ENCODE results near the gene MTFP1.
"Not testable (repeated sequence)": the region's sequence is repeated elsewhere in the genome, so short reads cannot be mapped to it uniquely, and the experiment has no call there.

Gene MTFP1

GRCh38 chr22:30402028-30402765 is 23.4 kb upstream of the MTFP1 start:
- DNase-seq: no peak

DNA sequence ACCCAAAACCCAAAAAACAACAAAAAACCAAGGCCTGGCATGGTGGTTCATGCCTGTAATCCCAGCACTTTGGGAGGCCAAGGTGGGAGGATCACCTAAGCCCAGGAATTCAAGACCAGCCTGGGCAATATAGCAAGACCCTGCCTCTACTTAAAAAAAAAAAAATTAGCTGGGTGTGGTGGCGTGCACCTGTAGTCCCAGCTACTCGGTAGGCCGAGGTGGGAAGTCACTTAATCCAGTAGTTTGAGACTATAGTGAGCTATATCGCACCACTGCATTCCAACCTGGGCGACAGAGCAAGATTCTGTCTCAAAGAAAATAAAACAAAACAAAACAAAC is 22.8 kb upstream of the MTFP1 start:
- not testable (repeated sequence) for DNase-seq

DNA sequence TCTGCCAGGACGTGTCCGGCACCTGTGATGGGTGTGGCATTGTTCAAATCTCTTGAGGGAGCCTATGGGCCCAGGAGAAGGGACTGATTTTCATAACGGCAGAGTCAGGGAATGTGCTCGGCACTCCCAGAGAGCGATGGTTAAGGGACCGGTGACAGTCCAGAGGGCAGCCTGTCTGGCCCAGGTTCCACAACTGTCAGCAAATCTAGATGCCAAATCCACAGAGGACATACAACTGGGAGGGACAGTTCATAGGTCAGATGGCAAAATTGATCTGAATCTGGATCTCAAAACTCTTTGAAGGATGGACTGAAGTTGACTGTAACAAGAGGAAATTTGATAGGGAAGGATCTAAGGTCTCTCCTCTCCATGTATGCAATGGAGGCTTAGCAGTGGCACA is 21.3 kb upstream of the MTFP1 start:
- DNase-seq: no peak

DNA sequence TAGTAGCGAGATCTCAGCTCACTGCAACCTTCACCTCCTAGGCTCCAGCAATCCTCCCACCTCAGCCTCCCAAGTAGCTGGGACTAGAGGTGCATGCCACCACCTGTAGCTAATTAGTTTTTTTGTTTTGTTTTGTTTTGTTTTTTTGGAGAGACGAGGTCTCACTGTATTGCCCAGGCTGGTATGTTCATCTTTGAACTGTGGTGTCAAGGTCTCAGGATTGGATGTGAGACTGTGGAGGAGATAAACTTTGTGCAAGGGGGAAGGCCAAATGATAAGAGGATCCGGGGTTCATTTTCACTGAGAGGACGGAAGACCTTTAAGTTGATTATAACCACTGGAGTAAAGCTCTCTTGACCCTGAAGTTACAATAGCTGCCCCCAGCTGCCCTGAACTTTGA is 19.8 kb upstream of the MTFP1 start:
- DNase-seq: no peak

- DNase-seq: no peak
These were observed 19.2 kb upstream of the MTFP1 start for GRCh38 chr22:30406400-30406799.

DNA sequence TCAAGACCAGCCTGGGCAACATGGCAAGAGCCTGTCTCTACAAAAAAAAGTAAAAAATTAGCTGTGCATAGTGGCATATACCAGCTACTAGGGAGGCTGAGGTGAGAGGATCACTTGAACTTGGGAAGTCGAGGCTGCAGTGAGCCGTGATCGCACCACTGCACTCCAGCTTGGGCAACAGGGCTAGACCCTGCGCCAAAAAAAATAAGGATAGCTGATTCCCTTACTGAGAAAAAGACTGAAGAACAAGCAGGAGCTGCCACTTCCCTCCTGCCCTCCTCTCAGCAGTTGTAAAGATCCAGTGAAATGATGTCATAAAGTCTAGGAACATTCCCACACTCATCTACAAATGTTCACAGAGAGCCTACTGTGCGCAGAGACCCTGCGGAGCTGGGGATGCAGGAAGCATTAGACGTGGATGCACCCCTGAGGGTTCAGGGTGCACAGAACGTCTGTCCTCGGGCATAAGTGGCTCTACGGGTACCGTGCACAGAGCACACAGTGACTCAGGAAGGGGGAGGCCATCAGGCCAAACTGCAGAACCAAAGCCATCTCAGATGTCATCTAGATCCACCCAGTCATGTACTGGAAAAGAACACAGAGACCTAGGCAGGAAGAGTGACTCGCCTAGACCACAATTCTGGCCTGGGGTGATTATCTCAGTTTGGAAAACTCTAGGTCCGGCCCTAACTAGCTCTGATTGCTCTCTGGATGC is 17.0 kb upstream of the MTFP1 start:
- no peak for DNase-seq

DNA sequence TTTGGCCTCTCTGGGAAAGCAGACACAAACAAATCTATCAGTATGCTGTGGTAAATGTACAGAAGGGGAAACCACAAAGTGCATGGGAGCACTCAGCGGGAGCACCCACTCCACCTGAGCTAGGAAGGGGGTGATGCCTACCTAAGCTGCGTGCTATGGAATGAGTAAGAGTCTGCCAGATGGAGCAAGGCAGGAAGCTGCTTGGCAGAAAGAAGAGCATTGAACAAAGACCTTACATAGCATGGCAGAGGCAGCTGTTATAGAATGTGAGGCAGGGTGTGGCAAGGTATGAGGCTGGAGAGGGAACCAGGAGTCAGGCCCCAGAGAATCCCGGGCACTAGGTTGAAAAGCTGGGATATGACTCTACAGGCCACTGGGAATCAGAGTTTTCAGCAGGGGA is 13.8 kb upstream of the MTFP1 start:
- no peak for DNase-seq

DNA sequence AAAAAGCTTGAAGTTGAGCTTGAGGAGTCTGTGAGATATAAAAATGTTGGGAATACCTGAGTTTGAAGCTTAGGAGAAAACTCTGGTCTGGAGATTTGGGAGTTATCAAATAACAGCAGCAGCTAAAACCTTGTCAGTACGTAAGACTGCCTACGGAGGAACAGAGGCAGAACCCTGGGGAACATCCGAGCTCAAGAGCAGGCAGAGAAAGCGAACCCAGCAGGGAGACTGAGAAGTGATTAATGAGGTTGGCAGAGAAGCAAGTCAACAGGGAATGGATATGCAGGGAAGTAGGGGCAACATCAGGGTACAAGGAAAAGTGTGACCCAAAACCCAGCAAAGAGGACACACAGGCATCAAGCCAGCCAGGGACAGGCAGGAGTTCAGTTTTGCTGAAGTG is 12.6 kb upstream of the MTFP1 start:
- DNase-seq: no peak

DNA sequence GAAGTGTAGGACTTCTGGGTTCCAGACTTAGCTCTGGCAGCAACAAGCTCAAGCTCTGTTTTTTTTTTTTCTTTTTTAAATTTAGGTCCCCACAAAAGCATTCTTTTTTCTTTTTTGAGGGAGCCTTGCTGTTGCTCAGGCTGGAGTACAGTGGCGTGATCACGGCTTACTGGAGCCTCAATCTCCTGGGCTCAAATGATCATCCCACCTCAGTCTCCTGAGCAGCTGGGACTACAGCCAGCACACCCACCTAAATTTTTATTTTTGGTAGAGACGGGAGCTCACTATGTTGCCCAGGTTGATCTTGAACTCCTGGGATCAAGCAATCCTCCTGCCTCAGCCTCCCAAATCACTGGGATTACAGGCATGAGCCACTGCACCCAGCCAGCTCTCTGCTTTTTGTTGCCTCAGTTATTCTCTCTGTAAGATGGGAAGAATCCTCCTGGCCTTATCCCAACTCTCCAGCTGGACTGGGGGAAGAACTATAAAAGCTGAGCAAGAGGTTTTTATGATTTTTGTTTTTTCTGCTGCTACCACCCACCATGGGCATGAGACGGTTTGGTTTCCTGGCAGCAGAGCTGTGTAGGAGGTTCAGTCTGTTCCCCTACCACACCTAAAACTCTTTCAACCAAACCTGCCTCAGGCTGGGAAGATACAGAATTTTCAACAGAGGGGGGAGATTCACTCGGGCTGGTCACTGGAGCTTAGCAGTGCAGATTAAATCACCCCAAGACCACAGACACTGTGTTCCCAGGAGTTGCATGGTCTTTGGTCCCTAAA is 11.6 kb upstream of the MTFP1 start:
- no peak for DNase-seq

- DNase-seq: no peak
These were observed 11.0 kb upstream of the MTFP1 start for GRCh38 chr22:30414525-30415047.

DNA sequence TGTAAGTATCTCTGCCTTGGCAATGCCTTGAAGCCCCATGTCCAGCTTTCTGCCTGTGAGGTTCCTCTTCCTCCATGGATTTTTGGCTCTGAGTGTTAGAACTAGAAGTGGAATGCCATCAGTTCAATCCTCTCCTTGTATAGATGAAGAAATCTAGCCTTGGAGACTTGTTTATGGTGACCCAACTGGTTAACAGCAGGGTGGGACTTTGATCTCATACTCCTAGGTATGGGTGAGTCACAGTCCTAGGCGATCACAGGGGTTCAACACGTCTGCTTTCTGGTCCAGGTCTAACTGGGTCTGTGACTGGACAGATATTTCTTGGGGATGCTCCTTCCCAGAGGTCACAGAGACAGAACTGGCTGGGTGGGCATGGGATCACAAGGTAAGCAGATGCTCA is 9.2 kb upstream of the MTFP1 start:
- no peak for DNase-seq

DNA sequence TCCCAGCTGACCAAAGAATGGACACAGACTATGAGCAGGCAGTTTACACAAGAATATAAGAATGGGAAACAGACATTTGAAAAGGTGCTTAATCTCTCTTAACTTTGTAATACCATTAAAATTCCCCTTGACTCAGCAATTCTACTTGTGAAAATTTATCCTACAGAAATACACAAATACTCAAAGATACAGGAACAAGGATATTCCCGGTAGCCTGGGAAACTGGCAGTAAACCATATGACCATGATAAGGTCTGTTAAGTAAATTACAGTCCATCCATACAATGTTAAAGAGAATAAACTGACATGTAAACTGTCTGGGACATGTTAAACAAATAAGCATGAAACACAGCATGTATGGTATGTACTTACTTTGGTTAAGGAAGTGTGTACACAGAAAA is 8.7 kb upstream of the MTFP1 start:
- DNase-seq: no peak

DNA sequence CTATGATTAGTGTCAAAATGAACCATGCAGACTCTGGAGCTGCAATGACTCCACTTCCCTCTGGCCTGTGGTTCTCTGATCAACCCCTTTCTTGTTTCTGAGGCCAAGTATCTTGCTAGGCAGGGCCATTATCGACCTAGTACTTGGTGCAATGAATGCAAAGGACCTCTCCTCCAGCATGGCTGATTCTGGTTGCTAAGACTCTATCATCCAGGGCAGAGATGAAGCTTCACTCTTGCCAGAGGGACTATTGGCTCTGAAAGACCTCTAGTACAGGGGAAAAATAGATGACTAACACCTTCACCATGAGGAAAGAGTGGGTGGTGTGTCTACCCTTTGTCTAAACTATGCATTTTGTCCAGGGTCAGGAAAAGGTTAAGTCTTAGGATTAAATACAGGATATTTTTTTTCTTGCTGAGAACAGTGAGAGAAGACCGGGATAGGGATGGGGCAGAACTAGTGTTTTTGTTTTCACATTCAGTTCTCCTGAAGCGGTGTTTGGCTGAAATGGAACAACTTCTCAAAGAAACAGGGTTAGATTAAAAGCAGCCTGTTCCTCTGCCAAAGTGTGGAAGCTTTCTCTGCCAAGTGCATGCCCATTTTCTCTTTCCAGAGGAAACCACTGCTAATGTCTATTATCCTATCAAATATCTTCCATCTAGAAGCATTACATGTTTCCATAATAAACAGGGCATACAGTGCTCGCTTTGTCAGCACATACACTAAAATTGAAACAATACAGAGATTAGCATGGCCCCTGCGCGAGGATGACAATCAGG is 5.0 kb upstream of the MTFP1 start:
- no peak for DNase-seq

- DNase-seq: no peak
These were observed 3.7 kb upstream of the MTFP1 start for GRCh38 chr22:30421695-30422480.

DNA sequence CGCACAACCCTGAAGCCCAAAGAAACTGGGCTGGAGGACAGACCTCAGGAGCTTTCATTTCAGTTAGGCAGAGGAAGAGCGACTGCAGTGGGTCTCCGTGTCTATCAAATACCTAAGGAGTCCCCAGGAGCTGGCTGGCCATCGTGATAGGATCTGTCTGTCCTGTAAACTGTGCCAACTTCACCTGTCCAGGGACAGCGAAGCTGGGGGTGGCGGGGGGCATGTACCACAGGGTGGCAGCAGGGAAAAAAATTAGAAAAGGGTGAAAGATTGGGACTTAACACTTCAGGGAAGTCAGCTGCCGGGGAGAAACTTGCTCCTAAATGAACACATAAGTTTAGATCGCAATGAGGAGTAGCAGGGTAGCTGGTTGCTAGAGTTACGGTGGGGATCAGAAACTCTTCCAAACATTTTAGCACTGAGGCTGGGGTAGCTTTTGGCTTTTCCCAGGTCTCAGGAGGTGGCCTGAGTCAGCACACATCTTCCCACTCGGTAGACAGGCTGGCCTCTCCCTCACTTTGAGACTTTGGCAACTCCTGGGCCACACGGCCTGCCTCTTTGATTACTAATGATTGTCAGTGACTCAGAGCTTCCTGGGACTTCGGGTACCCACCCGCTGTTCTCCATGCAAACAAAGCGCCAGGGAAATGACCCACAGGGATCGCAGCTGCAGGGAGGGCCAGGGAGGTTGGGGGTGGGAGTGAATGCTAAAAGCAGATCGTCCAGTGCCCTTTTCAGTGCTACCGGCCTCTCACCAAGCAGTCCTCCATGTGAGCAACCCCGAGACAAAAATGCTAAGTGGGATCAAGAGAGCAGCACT is 2.9 kb upstream of the MTFP1 start:
- peak; percentile 78 for DNase-seq

GRCh38 chr22:30423301-30423958 is 2.1 kb upstream of the MTFP1 start:
- peak; percentile 80 for DNase-seq

DNA sequence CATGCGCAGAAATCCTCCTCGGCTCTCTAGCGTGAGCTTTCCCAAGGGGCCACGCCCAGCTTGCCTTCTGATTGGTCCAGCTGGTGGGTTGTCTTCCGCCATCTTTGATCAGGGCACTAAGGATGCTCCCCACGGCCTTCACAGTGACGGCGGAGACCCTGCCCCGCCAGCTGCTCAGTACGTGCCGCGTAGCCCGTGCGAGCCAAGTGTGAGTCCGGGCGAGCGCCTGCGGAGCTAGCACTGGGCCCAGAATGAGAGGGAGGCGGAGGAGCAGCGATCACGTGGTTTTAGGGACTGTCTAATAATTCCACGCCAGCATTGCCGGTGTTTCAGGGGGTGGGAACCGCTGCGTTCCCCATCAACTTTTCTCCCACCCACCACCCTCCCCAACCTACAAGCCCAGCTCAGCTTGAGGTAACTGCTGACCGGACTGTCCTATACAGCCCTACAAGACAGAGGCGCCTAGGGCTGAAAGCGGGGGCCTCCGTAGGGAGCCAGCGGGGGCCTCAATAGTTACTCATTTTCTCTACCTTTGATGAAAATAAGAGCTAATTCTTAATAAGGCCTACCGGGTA is 1.5 kb upstream of the MTFP1 start:
- DNase-seq: peak; percentile 98

GRCh38 chr22:30424534-30425326 is 838 bp upstream of the MTFP1 start:
- no peak for DNase-seq

GRCh38 chr22:30425327-30425615 is 297 bp upstream of the MTFP1 start:
- no peak for DNase-seq
